K562 (cell line): ENCODE results near the gene SMAD3. TPM values are rescaled to one million over a fixed set of nuclear protein-coding genes. Genes with fewer than 3 reads are reported as not detected.
A peak's percentile ranks its signal among the peaks of the same experiment; 100 is the strongest.

ENCODE experiments used
- CHD1 ChIP-seq: fragments of 200-600 bp; sonication (generic); IDR thresholded peaks from one replicate; pipeline ENCODE4 v1.6.1; 2012; ENCODE audit warnings: mild to moderate bottlenecking, moderate library complexity, low read length, inconsistent platforms
- CREB1 ChIP-seq, 2 experiments: sonication (generic) in 1 of 2; formaldehyde crosslinking in 1 of 2; IDR thresholded peaks; 2 replicates each; pipeline versions ENCODE4 v1.6.1 to v1.8.0; 2012 to 2022; ENCODE audit warnings: inconsistent platforms in 1 of 2, mild to moderate bottlenecking in 1 of 2, missing genetic modification reagents in 1 of 2, moderate library complexity in 1 of 2
- CSDE1 ChIP-seq, 2 experiments: fragments of 450-650 bp; IDR thresholded peaks; 2 replicates each; pipeline ENCODE4 v1.6.1; 2016; ENCODE audit warnings: mild to moderate bottlenecking in 1 of 2
- CTBP1 ChIP-seq: fragments of 450-650 bp; IDR thresholded peaks from 2 replicates; pipeline ENCODE4 v1.6.1; 2016; ENCODE audit warnings: borderline replicate concordance
- CTCF ChIP-seq, 3 experiments: IDR thresholded peaks in 2 of 3; conservative IDR thresholded peaks in 1 of 3; 2 replicates each; pipeline ENCODE4 v1.5.1; 2011 to 2012; ENCODE audit warnings: low read length in 3 of 3, mild to moderate bottlenecking in 3 of 3, control low read depth in 2 of 3, improper control_type of control experiment in 1 of 3, inconsistent platforms in 1 of 3, low read depth in 1 of 3, mixed read lengths in 1 of 3, moderate library complexity in 1 of 3; ENCODE audit not compliant: insufficient read depth in 2 of 3
- ELF4 ChIP-seq: fragments of 450-650 bp; formaldehyde crosslinking; IDR thresholded peaks from 2 replicates; pipeline ENCODE4 v1.4.0; 2022; ENCODE audit warnings: missing genetic modification characterization
- EP400 ChIP-seq: fragments of 450-650 bp; IDR thresholded peaks from 2 replicates; pipeline ENCODE4 v1.6.1; 2017; ENCODE audit warnings: antibody characterized with exemption, mild to moderate bottlenecking, moderate library complexity
- FUS ChIP-seq: fragments of 200-400 bp; formaldehyde crosslinking; optimal IDR thresholded peaks from 2 replicates; pipeline ENCODE3; 2017; ENCODE audit warnings: low read depth, low read length
- KLF1 ChIP-seq: fragments of 450-650 bp; IDR thresholded peaks from 2 replicates; pipeline ENCODE4 v1.6.1; 2016; ENCODE audit warnings: missing genetic modification characterization, missing compliant biosample characterization
- MEF2D ChIP-seq: conservative IDR thresholded peaks from 2 replicates; pipeline ENCODE4 v1.6.1; 2016; ENCODE audit warnings: low read depth, missing genetic modification characterization, missing compliant biosample characterization
- MYC ChIP-seq, 2 experiments: fragments of 250-450 bp in 1 of 2; sonication (Bioruptor Pico) in 1 of 2; IDR thresholded peaks; 2 replicates each; pipeline versions ENCODE4 v1.5.1 to v1.6.1; 2012 to 2021; ENCODE audit warnings: low read depth in 2 of 2, borderline replicate concordance in 1 of 2, improper control_type of control experiment in 1 of 2, low read length in 1 of 2, mild to moderate bottlenecking in 1 of 2, moderate library complexity in 1 of 2
- NR2F6 ChIP-seq: fragments of 450-650 bp; formaldehyde crosslinking; IDR thresholded peaks from 2 replicates; pipeline ENCODE4 v1.4.0; 2020; ENCODE audit warnings: mild to moderate bottlenecking
- RAD21 ChIP-seq, 2 experiments: fragments of 250-450 bp in 1 of 2; fragments of 450-650 bp in 1 of 2; sonication (Bioruptor Pico) in 1 of 2; formaldehyde crosslinking in 1 of 2; IDR thresholded peaks in 1 of 2; conservative IDR thresholded peaks in 1 of 2; 2 replicates each; pipeline versions ENCODE4 v1.4.0 to v1.8.0; 2020 to 2022; ENCODE audit warnings: mild to moderate bottlenecking in 2 of 2, moderate library complexity in 1 of 2
- SAFB ChIP-seq: fragments of 200-400 bp; formaldehyde crosslinking; IDR thresholded peaks from 2 replicates; pipeline ENCODE4 v1.6.1; 2017; ENCODE audit warnings: low read depth, low read length, borderline replicate concordance
- U2AF2 ChIP-seq: fragments of 200-400 bp; formaldehyde crosslinking; optimal IDR thresholded peaks from 2 replicates; pipeline ENCODE3; 2017; ENCODE audit warnings: low read depth, mild to moderate bottlenecking, low read length
- ZC3H11A ChIP-seq: IDR thresholded peaks from 2 replicates; pipeline ENCODE4 v1.6.1; 2012; ENCODE audit warnings: low read depth, low read length, improper control_type of control experiment
- ZNF395 ChIP-seq: fragments of 200-800 bp; sonication (Bioruptor generic); IDR thresholded peaks from 2 replicates; pipeline ENCODE4 v1.6.1; 2017; ENCODE audit warnings: missing genetic modification characterization, missing compliant biosample characterization
- ZNF584 ChIP-seq: fragments of 200-800 bp; sonication (Bioruptor generic); IDR thresholded peaks from 2 replicates; pipeline ENCODE4 v1.6.1; 2016; ENCODE audit warnings: low read depth, mild to moderate bottlenecking, missing genetic modification characterization, missing compliant biosample characterization
- polyA plus RNA-seq, 8 experiments: library from polyadenylated mRNA; depleted of rRNA in 4 of 8; stranded (reverse) in 5 of 8; unstranded in 3 of 8; fragments of >200 nt; fragmentation: Nextera tagmentation in 2 of 8; fragmentation: Illumina TruSeq in 1 of 8; extraction: Ambion mirVana in 2 of 8; extraction: Trizol in 1 of 8; gene quantifications; 2 replicates each; pipeline versions ENCODE4 v1.2.1 to v1.2.3, GENCODE V29; 2011 to 2014; ENCODE audit warnings: inconsistent platforms in 1 of 8, missing spikeins in 1 of 8
- total RNA-seq, 7 experiments: library from RNA; depleted of rRNA in 6 of 7; stranded (reverse); fragments of >200 nt in 6 of 7; fragmentation: Illumina TruSeq in 2 of 7; extraction: Trizol in 2 of 7; gene quantifications; 2 replicates each; pipeline versions ENCODE4 v1.2.1 to v1.2.3, GENCODE V29; 2011 to 2021; ENCODE audit warnings: low replicate concordance in 1 of 7
- TF ChIP-seq, protein P1 (sequence below): fragments of 450-650 bp; formaldehyde crosslinking; IDR thresholded peaks from 2 replicates; pipeline ENCODE4 v1.4.0; 2020; ENCODE audit warnings: mild to moderate bottlenecking
- TF ChIP-seq, protein P2 (sequence below): sonication (generic); formaldehyde crosslinking; IDR thresholded peaks from 2 replicates; pipeline ENCODE4 v1.8.1; 2023; ENCODE audit warnings: mild to moderate bottlenecking, missing genetic modification reagents

The SMAD3 gene
- total and polyA plus RNA-seq, 9 of the 15 experiments (the other 6 are each of a cell fraction or from before 2014, with no cell fraction given) = 4.3 to 39.2 (median 11.1) TPM

- TF ChIP-seq KLF1 (tag) (0 out of 2 replicates have a peak, but pooled peaks have one; percentile 58), FUS (no peak), ZNF584 (CRISPR knock-in tag) (peak; percentile 62), ELF4 (CRISPR knock-in tag) (no peak), CTBP1 (peak; percentile 53; the same call in 1 of the 2 replicates), MYC (IDR thresholded peaks at IDR 0.05; ENCODE audit: low read depth, low read length) (peak; percentile 50), MYC (CRISPR knock-in tag; IDR thresholded peaks at IDR 0.05; ENCODE audit: borderline replicate concordance, low read depth) (no peak), CHD1 (peak; percentile 53), SAFB (peak; percentile 55; the same call in 1 of the 2 replicates), U2AF2 (no peak), EP400 (peak; percentile 32; the same call in 1 of the 2 replicates), CTCF (IDR thresholded peaks at IDR 0.05 in 2 of 3, conservative IDR thresholded peaks at IDR 0.05 in 1 of 3; ENCODE audit: insufficient read depth in 2 of 3, low read depth in 1 of 3, low read length in 3 of 3) (peak in 1 of 3 experiments; percentile 17; a peak in 1 of 6 replicates), RAD21 (CRISPR knock-in tag; conservative IDR thresholded peaks at IDR 0.05 in 1 of 2, IDR thresholded peaks at IDR 0.05 in 1 of 2) (peak in 1 of 2 experiments; percentile 7; a peak in 1 of 4 replicates), CREB1 (IDR thresholded peaks at IDR 0.05) (no peak), CREB1 (CRISPR knock-in tag; IDR thresholded peaks at IDR 0.05) (no peak), ZC3H11A (0 out of 2 replicates have a peak, but pooled peaks have one; percentile 6), MEF2D (tag) (no peak), ZNF395 (CRISPR knock-in tag) (peak; percentile 56), NR2F6 (CRISPR knock-in tag) (no peak; the same call in 1 of the 2 replicates), CSDE1 (IDR thresholded peaks at IDR 0.05) (0 out of 4 replicates have a peak, but pooled peaks of 1 of the 2 experiments have one; percentile 44)
- TF ChIP-seq, protein P1, sequence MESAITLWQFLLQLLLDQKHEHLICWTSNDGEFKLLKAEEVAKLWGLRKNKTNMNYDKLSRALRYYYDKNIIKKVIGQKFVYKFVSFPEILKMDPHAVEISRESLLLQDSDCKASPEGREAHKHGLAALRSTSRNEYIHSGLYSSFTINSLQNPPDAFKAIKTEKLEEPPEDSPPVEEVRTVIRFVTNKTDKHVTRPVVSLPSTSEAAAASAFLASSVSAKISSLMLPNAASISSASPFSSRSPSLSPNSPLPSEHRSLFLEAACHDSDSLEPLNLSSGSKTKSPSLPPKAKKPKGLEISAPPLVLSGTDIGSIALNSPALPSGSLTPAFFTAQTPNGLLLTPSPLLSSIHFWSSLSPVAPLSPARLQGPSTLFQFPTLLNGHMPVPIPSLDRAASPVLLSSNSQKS (CRISPR knock-in tag) = no peak
- TF ChIP-seq, protein P2, sequence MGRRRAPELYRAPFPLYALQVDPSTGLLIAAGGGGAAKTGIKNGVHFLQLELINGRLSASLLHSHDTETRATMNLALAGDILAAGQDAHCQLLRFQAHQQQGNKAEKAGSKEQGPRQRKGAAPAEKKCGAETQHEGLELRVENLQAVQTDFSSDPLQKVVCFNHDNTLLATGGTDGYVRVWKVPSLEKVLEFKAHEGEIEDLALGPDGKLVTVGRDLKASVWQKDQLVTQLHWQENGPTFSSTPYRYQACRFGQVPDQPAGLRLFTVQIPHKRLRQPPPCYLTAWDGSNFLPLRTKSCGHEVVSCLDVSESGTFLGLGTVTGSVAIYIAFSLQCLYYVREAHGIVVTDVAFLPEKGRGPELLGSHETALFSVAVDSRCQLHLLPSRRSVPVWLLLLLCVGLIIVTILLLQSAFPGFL (CRISPR knock-in tag) = no peak
Observed at GRCh38 chr15:67064607-67065530, 533 bp upstream of the SMAD3 start (continued).
